OCI-LY1 (cell line): ENCODE data around the gene MYZAP.

Source experiments
- H2AFZ ChIP-seq: fragments of 200-600 bp; sonication (generic), shearing (Covaris generic); 2 replicates; pipeline ENCODE4 v1.6.0; 2014; ENCODE audit warnings: antibody characterized with exemption, mild to moderate bottlenecking, low read length
- H3F3A ChIP-seq: fragments of 200-600 bp; sonication (generic), shearing (Covaris generic); 2 replicates; pipeline ENCODE4 v1.6.0; 2014; ENCODE audit warnings: mild to moderate bottlenecking, antibody characterized with exemption, low read length, moderate library complexity; ENCODE audit not compliant: insufficient read depth
- H3K27ac ChIP-seq: fragments of 200-600 bp; sonication (generic); 2 replicates; pipeline ENCODE4 v1.5.1; 2014; ENCODE audit warnings: low read length, mixed run types, mild to moderate bottlenecking, low read depth; ENCODE audit not compliant: poor library complexity, severe bottlenecking
- H3K27me3 ChIP-seq: fragments of 200-600 bp; sonication (generic); 2 replicates; pipeline ENCODE4 v1.6.0; 2014; ENCODE audit warnings: antibody characterized with exemption, mild to moderate bottlenecking, low read length, moderate library complexity; ENCODE audit not compliant: insufficient read depth
- H3K36me3 ChIP-seq: fragments of 200-600 bp; sonication (generic); 2 replicates; pipeline ENCODE4 v1.6.1; 2014; ENCODE audit warnings: mild to moderate bottlenecking, antibody characterized with exemption, low read length, moderate library complexity, mixed read lengths; ENCODE audit not compliant: insufficient read depth
- H3K4me1 ChIP-seq: fragments of 200-600 bp; sonication (generic); 2 replicates; pipeline ENCODE4 v1.5.1; 2014; ENCODE audit warnings: mild to moderate bottlenecking, low read length, moderate library complexity; ENCODE audit not compliant: insufficient read depth, severe bottlenecking
- H3K4me2 ChIP-seq: fragments of 200-600 bp; sonication (generic), shearing (Covaris generic); 2 replicates; pipeline ENCODE4 v1.6.1; 2014; ENCODE audit warnings: low read length
- H3K4me3 ChIP-seq: fragments of 200-600 bp; sonication (generic); 2 replicates; pipeline ENCODE4 v1.5.1; 2014; ENCODE audit warnings: low read length, low read depth, mild to moderate bottlenecking, mixed read lengths; ENCODE audit not compliant: poor library complexity, severe bottlenecking
- H3K79me2 ChIP-seq: fragments of 200-600 bp; shearing (Covaris generic); 2 replicates; pipeline ENCODE4 v1.6.1; 2016; ENCODE audit warnings: mixed run types, low read length, mixed read lengths; ENCODE audit not compliant: insufficient read depth
- H3K9ac ChIP-seq: fragments of 200-600 bp; sonication (generic), shearing (Covaris generic); 2 replicates; pipeline ENCODE4 v1.6.1; 2014; ENCODE audit warnings: mild to moderate bottlenecking, low read length, mixed read lengths
- H3K9me2 ChIP-seq: fragments of 200-600 bp; sonication (generic), shearing (Covaris generic); 2 replicates; pipeline ENCODE4 v1.6.1; 2014; ENCODE audit warnings: low read depth, mild to moderate bottlenecking, low read length, mixed read lengths
- H3K9me3 ChIP-seq: fragments of 200-600 bp; shearing (Covaris generic); 2 replicates; pipeline ENCODE4 v1.6.1; 2014; ENCODE audit warnings: low read length, mixed read lengths
- H4K20me1 ChIP-seq: fragments of 200-600 bp; sonication (generic), shearing (Covaris generic); 2 replicates; pipeline ENCODE4 v1.6.0; 2016; ENCODE audit warnings: mild to moderate bottlenecking, low read length; ENCODE audit not compliant: insufficient read depth
- CTCF ChIP-seq: fragments of 200-600 bp; sonication (generic), shearing (Covaris generic); IDR thresholded peaks from 2 replicates; pipeline ENCODE4 v1.5.1; 2017; ENCODE audit warnings: mild to moderate bottlenecking, antibody characterized with exemption, low read length, moderate library complexity, mixed read lengths
- EZH2 ChIP-seq: fragments of 200-600 bp; sonication (generic), shearing (Covaris generic); IDR thresholded peaks from 2 replicates; pipeline ENCODE4 v1.8.0; 2017; ENCODE audit warnings: borderline replicate concordance, mixed run types, mild to moderate bottlenecking, antibody characterized with exemption, low read length, moderate library complexity, mixed read lengths

Gene MYZAP

DNA sequence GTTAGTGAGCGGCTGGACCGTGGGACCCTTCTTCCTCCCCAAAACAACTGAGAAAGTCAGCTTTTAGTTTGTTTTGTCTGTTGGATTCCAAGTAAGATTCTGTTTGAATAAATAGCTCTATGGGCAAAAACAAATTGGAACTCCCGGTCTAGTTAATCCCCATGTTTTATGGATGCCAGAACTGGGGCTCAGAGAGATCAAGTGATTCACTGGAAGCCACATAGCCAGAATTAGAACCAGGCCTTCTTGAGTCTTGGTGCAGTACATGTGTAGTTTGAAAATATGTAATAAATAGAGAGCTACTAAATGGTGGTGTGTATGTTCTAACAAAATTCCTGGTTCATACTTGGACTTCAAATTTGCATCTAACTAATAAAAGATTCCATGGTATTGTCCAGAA, 85.5 kb downstream of the MYZAP start:
- H3K9me3 ChIP-seq, result no peaks in the 10 kb centered on the region
- no peaks in the 10 kb centered on the region for H3K27me3 ChIP-seq
- no peak overlapping the region for H3K9ac ChIP-seq
- H3F3A ChIP-seq, result no peaks in the 10 kb centered on the region
- H3K27ac ChIP-seq, result no peak overlapping the region
- H3K36me3 ChIP-seq, result no peaks in the 10 kb centered on the region
- no peak overlapping the region for H3K4me2 ChIP-seq
- H2AFZ ChIP-seq, result no peak overlapping the region
- no peaks in the 10 kb centered on the region for H3K9me2 ChIP-seq
- H4K20me1 ChIP-seq, result no peaks in the 10 kb centered on the region
- TF ChIP-seq EZH2, result no peak
- no peak for TF ChIP-seq CTCF
- H3K4me3 ChIP-seq, result no peak overlapping the region
- H3K79me2 ChIP-seq, result no peaks in the 10 kb centered on the region
- H3K4me1 ChIP-seq, result no peaks in the 10 kb centered on the region

- H3K27me3 ChIP-seq, result no peaks in the 10 kb centered on the region
- no peak overlapping the region for H3K4me3 ChIP-seq
Observed at GRCh38 chr15:57680021-57680420, 88.3 kb downstream of the MYZAP start.

GRCh38 chr15:57681011-57681410, 89.3 kb downstream of the MYZAP start:
- Histone ChIP-seq H3K27me3 (no peaks in the 10 kb centered on the region), H3K9me2 (no peaks in the 10 kb centered on the region), H3K27ac (no peak overlapping the region), H3K9ac (no peak overlapping the region), H3K4me3 (no peak overlapping the region), H4K20me1 (no peaks in the 10 kb centered on the region), H3K36me3 (no peaks in the 10 kb centered on the region), H3K4me2 (no peak overlapping the region), H3K9me3 (no peaks in the 10 kb centered on the region), H3K79me2 (no peaks in the 10 kb centered on the region), H2AFZ (no peak overlapping the region), H3K4me1 (no peaks in the 10 kb centered on the region), H3F3A (no peaks in the 10 kb centered on the region)
- no peak for TF ChIP-seq EZH2
- TF ChIP-seq CTCF, result no peak

More at GRCh38 chr15:57680021-57680420, 88.3 kb downstream of the MYZAP start:
- Histone ChIP-seq H3K79me2 (no peaks in the 10 kb centered on the region), H3K36me3 (no peaks in the 10 kb centered on the region), H3K9me2 (no peaks in the 10 kb centered on the region), H4K20me1 (no peaks in the 10 kb centered on the region), H3K27ac (no peak overlapping the region), H3K9ac (no peak overlapping the region), H2AFZ (no peak overlapping the region), H3K4me1 (no peaks in the 10 kb centered on the region), H3K4me2 (no peak overlapping the region), H3K9me3 (no peaks in the 10 kb centered on the region), H3F3A (no peaks in the 10 kb centered on the region)
- TF ChIP-seq CTCF (no peak), EZH2 (no peak)
